Mesenchymal stem cell (in vitro differentiated cells and primary cell): ENCODE results near the gene MINAR1.

ENCODE experiments used
- DNase-seq: peaks from one replicate; pipeline ENCODE4 v3.0.0-alpha.2; 2013
- H2AFZ ChIP-seq: one replicate; pipeline ENCODE4 v1.6.1; 2013; ENCODE audit warnings: low read depth, mild to moderate bottlenecking, control low read depth, inconsistent platforms, low read length, moderate library complexity
- H2AK5ac ChIP-seq: 2 replicates; pipeline ENCODE4 v1.6.1; 2013; ENCODE audit warnings: low read length, moderate library complexity, mild to moderate bottlenecking, inconsistent platforms; ENCODE audit not compliant: severe bottlenecking
- H2BK120ac ChIP-seq: one replicate; pipeline ENCODE4 v1.6.1; 2013; ENCODE audit warnings: low read depth, mild to moderate bottlenecking, inconsistent platforms, low read length, moderate library complexity
- H2BK12ac ChIP-seq, 2 experiments: one replicate each; pipeline ENCODE4 v1.6.1; 2013; ENCODE audit warnings: inconsistent platforms in 2 of 2, low read length in 2 of 2, mild to moderate bottlenecking in 2 of 2, moderate library complexity in 2 of 2, control low read depth in 1 of 2
- H2BK15ac ChIP-seq: one replicate; pipeline ENCODE4 v1.6.1; 2013; ENCODE audit warnings: mild to moderate bottlenecking, low read depth, inconsistent platforms; ENCODE audit not compliant: poor library complexity, severe bottlenecking
- H2BK5ac ChIP-seq: 2 replicates; pipeline ENCODE4 v1.6.1; 2013; ENCODE audit warnings: low read depth, mild to moderate bottlenecking, low read length, control low read depth, inconsistent platforms; ENCODE audit not compliant: poor library complexity, severe bottlenecking
- H3K14ac ChIP-seq, 2 experiments: one replicate each; pipeline ENCODE4 v1.6.1; 2013; ENCODE audit warnings: inconsistent platforms in 2 of 2, low read length in 2 of 2, control low read depth in 1 of 2, mild to moderate bottlenecking in 1 of 2, moderate library complexity in 1 of 2
- H3K18ac ChIP-seq, 2 experiments: one replicate each; pipeline ENCODE4 v1.6.1; 2013; ENCODE audit warnings: inconsistent platforms in 2 of 2, low read length in 2 of 2, control low read depth in 1 of 2, low read depth in 1 of 2, mild to moderate bottlenecking in 1 of 2
- H3K23ac ChIP-seq, 2 experiments: one replicate each; pipeline ENCODE4 v1.6.1; 2013; ENCODE audit warnings: inconsistent platforms in 2 of 2, low read length in 2 of 2, mild to moderate bottlenecking in 2 of 2, moderate library complexity in 2 of 2, control low read depth in 1 of 2
- H3K27ac ChIP-seq: 2 replicates; pipeline ENCODE4 v1.5.1; 2013; ENCODE audit warnings: mild to moderate bottlenecking, moderate library complexity, low read length, control low read depth, inconsistent platforms; ENCODE audit not compliant: poor library complexity, severe bottlenecking
- H3K27me3 ChIP-seq, 2 experiments: 2 replicates each; pipeline versions ENCODE4 v1.6.1 to v1.7.0; 2013; ENCODE audit warnings: low read length in 2 of 2, mild to moderate bottlenecking in 2 of 2, moderate library complexity in 2 of 2, control low read depth in 1 of 2, inconsistent platforms in 1 of 2; ENCODE audit not compliant: control insufficient read depth in 1 of 2, insufficient read depth in 1 of 2
- H3K36me3 ChIP-seq, 2 experiments: 2 replicates each; pipeline versions ENCODE4 v1.6.1 to v1.7.0; 2013; ENCODE audit warnings: low read length in 2 of 2, control low read depth in 1 of 2, inconsistent platforms in 1 of 2, low read depth in 1 of 2, mild to moderate bottlenecking in 1 of 2; ENCODE audit not compliant: insufficient read depth in 2 of 2, control insufficient read depth in 1 of 2
- H3K4ac ChIP-seq, 2 experiments: one replicate each; pipeline ENCODE4 v1.6.1; 2013; ENCODE audit warnings: inconsistent platforms in 2 of 2, low read length in 2 of 2, mild to moderate bottlenecking in 2 of 2, moderate library complexity in 2 of 2, control low read depth in 1 of 2, low read depth in 1 of 2
- H3K4me1 ChIP-seq: 2 replicates; pipeline ENCODE4 v1.6.1; 2013; ENCODE audit warnings: low read depth, low read length, control low read depth; ENCODE audit not compliant: control insufficient read depth, insufficient read depth
- H3K4me2 ChIP-seq: 2 replicates; pipeline ENCODE4 v1.6.1; 2013; ENCODE audit warnings: low read length, mild to moderate bottlenecking, inconsistent platforms; ENCODE audit not compliant: poor library complexity, severe bottlenecking
- H3K4me3 ChIP-seq, 2 experiments: 2 replicates each; pipeline versions ENCODE4 v1.5.1 to v1.7.0; 2013; ENCODE audit warnings: low read length in 2 of 2, mild to moderate bottlenecking in 2 of 2, control low read depth in 1 of 2, low read depth in 1 of 2; ENCODE audit not compliant: insufficient read depth in 1 of 2
- H3K79me1 ChIP-seq: replicated peaks from 2 replicates; pipeline ENCODE4 v1.6.1; 2013; ENCODE audit warnings: mild to moderate bottlenecking, control low read depth, low read length, inconsistent platforms; ENCODE audit not compliant: poor library complexity, severe bottlenecking
- H3K9ac ChIP-seq: 2 replicates; pipeline ENCODE4 v1.7.0; 2013; ENCODE audit warnings: mild to moderate bottlenecking, low read length, moderate library complexity
- H3K9me3 ChIP-seq: 2 replicates; pipeline ENCODE4 v1.7.0; 2013; ENCODE audit warnings: mild to moderate bottlenecking, low read length; ENCODE audit not compliant: control insufficient read depth
- H4K8ac ChIP-seq: one replicate; pipeline ENCODE4 v1.6.1; 2013; ENCODE audit warnings: inconsistent platforms, mild to moderate bottlenecking, low read length, moderate library complexity
- H4K91ac ChIP-seq: one replicate; pipeline ENCODE4 v1.6.1; 2013; ENCODE audit warnings: mild to moderate bottlenecking, low read length, inconsistent platforms
- whole genome bisulfite sequencing: methylation state at CpG from one replicate; pipeline ENCODE4 v1.1.7; 2013; ENCODE audit warnings: mixed read lengths; 5-methylcytosine and 5-hydroxymethylcytosine counted together

MINAR1 gene

DNA sequence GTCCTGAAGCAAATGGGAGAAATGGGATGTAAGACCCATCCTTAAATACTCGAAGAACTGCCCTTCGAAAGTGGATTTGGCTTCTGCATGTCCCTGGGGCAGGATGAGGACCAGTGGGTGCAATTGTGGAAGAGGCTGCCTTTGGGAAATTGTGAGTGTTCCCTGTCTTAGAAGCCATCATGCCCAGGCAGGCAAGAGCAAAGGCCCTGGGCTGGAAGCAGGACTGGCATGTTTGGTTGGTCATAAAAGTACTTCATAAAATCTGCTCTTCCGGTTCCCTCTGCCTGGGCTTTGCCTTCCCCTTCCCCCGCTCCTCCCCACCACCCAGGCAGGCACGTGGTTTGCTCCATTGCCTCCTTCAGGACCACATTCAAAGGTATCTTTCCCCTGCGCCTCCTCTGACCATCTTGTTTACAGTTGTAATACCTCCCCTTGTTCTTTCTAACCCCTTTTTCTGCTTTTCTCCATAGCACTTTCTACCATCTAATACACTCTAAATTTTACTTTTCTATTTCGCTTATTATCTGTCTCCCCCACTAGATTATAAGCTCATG is 8.3 kb downstream of the MINAR1 start:
- Histone ChIP-seq H2BK15ac (no peak overlapping the region), H2BK5ac (no peak overlapping the region)

DNA sequence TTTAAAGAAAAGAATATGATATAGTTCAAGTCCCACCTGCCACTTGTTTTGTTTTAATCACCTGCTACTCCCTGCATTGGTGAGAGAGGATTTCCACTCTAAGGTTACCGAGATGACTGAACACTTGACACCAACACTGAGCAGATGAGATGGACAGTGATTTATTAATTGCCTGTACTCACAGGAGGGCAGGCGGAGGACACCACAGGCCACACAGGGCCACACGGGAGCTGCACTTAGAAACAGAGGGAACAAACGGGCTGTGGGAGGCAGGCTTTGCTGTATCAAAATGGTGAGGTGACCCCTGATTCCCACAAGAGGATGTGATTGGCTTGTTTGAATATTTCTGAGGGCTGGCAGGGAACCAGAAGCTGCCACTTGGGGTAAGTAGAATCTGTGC is 10.8 kb downstream of the MINAR1 start:
- no peak overlapping the region for H2BK5ac ChIP-seq
- H3K14ac ChIP-seq = no peak overlapping the region
- WGBS = 69% methylated on average over 4 of the region's 4 CpGs
- H4K91ac ChIP-seq = no peak overlapping the region
- H3K36me3 ChIP-seq = no peaks in the 10 kb centered on the region
- H4K8ac ChIP-seq = no peak overlapping the region
- no peak overlapping the region for H2AFZ ChIP-seq
- no peak overlapping the region for H2AK5ac ChIP-seq
- H3K18ac ChIP-seq = no peak overlapping the region
- H3K27ac ChIP-seq = no peak overlapping the region
- H3K79me1 ChIP-seq = no peaks in the 10 kb centered on the region
- DNase-seq = no peak
- no peak overlapping the region for H2BK120ac ChIP-seq
- no peak overlapping the region for H2BK12ac ChIP-seq
- H3K27me3 ChIP-seq = no peaks in the 10 kb centered on the region
- no peak overlapping the region for H2BK15ac ChIP-seq
- no peak overlapping the region for H3K9ac ChIP-seq
- no peak overlapping the region for H3K23ac ChIP-seq
- H3K4me3 ChIP-seq = no peak overlapping the region
- no peak overlapping the region for H3K4ac ChIP-seq
- no peaks in the 10 kb centered on the region for H3K4me1 ChIP-seq
- H3K4me2 ChIP-seq = no peak overlapping the region
- peaks cover 9% of the 10 kb centered on the region for H3K9me3 ChIP-seq

More for the DNA sequence above, 8.3 kb downstream of the MINAR1 start:
- H3K36me3 ChIP-seq = no peaks in the 10 kb centered on the region
- H3K27me3 ChIP-seq = peaks cover 3 to 7% of the 10 kb centered on the region in 2 experiments
- no peak overlapping the region for H3K4me2 ChIP-seq
- no peak overlapping the region for H2BK120ac ChIP-seq
- no peak overlapping the region for H3K9ac ChIP-seq
- no peaks in the 10 kb centered on the region for H3K4me1 ChIP-seq
- H3K14ac ChIP-seq = no peak overlapping the region
- H3K18ac ChIP-seq = no peak overlapping the region
- no peak overlapping the region for H4K8ac ChIP-seq
- no peak overlapping the region for H2BK12ac ChIP-seq
- no peaks in the 10 kb centered on the region for H3K79me1 ChIP-seq
- no peak overlapping the region for H3K27ac ChIP-seq
- no peak overlapping the region for H3K4me3 ChIP-seq
- no peak overlapping the region for H4K91ac ChIP-seq
- H3K23ac ChIP-seq = no peak overlapping the region
- H3K4ac ChIP-seq = no peak overlapping the region
- WGBS = 63% methylated on average over 6 of the region's 7 CpGs
- H3K9me3 ChIP-seq = no peaks in the 10 kb centered on the region
- no peak for DNase-seq
- H2AFZ ChIP-seq = no peak overlapping the region
- H2AK5ac ChIP-seq = no peak overlapping the region

DNA sequence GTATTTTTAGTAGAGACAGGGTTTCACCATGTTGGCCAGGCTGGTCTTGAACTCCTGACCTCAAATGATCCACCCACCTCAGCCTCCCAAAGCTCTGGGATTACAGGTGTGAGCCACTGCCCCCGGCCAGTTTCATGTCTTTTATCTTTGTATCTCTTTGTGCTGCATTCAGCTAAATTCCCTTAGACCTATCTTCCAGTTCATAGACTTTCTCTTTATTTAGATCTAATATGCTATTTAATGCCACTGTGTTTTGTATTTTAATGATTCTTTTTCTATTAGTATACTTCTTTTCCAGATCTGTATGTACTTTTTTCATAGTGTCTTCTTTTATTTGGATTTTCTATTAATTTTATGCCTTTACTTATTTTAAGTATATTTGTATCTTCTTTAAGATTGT is 14.9 kb downstream of the MINAR1 start:
- Histone ChIP-seq H3K23ac (no peak overlapping the region), H3K9ac (no peak overlapping the region), H2AFZ (no peak overlapping the region), H3K9me3 (peaks cover 9% of the 10 kb centered on the region), H4K8ac (no peak overlapping the region), H3K4me2 (no peak overlapping the region), H3K27ac (no peak overlapping the region), H2BK5ac (no peak overlapping the region), H3K36me3 (no peaks in the 10 kb centered on the region), H3K79me1 (no peaks in the 10 kb centered on the region), H3K27me3 (peaks cover 0 to 10% of the 10 kb centered on the region in 2 experiments), H3K14ac (no peak overlapping the region), H2BK12ac (no peak overlapping the region), H2BK15ac (no peak overlapping the region), H4K91ac (no peak overlapping the region), H3K4me1 (no peaks in the 10 kb centered on the region), H3K18ac (no peak overlapping the region), H3K4me3 (no peak overlapping the region), H3K4ac (no peak overlapping the region), H2BK120ac (no peak overlapping the region), H2AK5ac (no peak overlapping the region)
- WGBS = 82% methylated on average over 1 of the region's 1 CpG
- no peak for DNase-seq

DNA sequence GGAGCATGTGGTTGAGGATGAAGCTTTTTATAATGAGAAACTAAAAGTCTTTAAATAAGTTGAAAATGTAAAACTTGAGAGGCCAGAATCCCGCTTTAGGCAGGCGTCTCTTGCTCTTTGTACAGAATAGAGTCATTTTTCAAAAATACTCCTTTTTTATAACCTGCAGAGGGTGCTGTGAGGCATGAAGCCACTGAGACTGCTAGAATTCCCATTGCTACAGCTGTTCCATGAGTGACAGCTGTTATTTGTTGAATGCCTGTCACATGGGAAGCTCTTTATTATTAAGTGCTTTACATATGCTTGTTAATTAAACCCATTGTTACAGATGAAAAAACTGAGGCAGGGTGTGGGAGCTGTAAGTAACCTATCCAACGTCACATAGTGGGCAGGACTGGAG is 18.5 kb downstream of the MINAR1 start:
- no peaks in the 10 kb centered on the region for H3K79me1 ChIP-seq
- no peak overlapping the region for H2AFZ ChIP-seq
- no peak overlapping the region for H2BK5ac ChIP-seq
- no peak overlapping the region for H2AK5ac ChIP-seq
- H3K4me1 ChIP-seq = no peaks in the 10 kb centered on the region
- H3K18ac ChIP-seq = no peak overlapping the region
- H3K23ac ChIP-seq = no peak overlapping the region
- no peak overlapping the region for H3K4me2 ChIP-seq
- no peak overlapping the region for H3K4ac ChIP-seq
- H3K36me3 ChIP-seq = no peaks in the 10 kb centered on the region
- H2BK12ac ChIP-seq = no peak overlapping the region
- H3K14ac ChIP-seq = no peak overlapping the region
- peaks cover 0 to 14% of the 10 kb centered on the region in 2 experiments for H3K27me3 ChIP-seq
- H4K91ac ChIP-seq = no peak overlapping the region
- DNase-seq = no peak
- no peak overlapping the region for H4K8ac ChIP-seq
- 97% methylated on average over 3 of the region's 3 CpGs for WGBS
- H3K4me3 ChIP-seq = no peak overlapping the region
- H2BK15ac ChIP-seq = no peak overlapping the region
- H3K27ac ChIP-seq = no peak overlapping the region
- H3K9me3 ChIP-seq = peaks cover 9% of the 10 kb centered on the region
- H3K9ac ChIP-seq = no peak overlapping the region
- H2BK120ac ChIP-seq = no peak overlapping the region
